ENCODE data around the gene HDLBP.
"Not testable (repeated sequence)": the region's sequence is repeated elsewhere in the genome, so short reads cannot be mapped to it uniquely, and the experiment has no call there.

Gene HDLBP

GRCh38 chr2:241198381-241199279 lies 116.8 kb downstream of the HDLBP start:
- no peaks in the 10 kb centered on the region for H3K9me3 Mint-ChIP-seq
- no peak overlapping the region for H3K4me3 Mint-ChIP-seq
- H3K27me3 Mint-ChIP-seq, result no peaks in the 10 kb centered on the region
- ATAC-seq (no peak), DNase-seq (no peak)
- no peak overlapping the region for H3K27ac Mint-ChIP-seq
- H3K4me1 Mint-ChIP-seq, result peaks cover 5% of the 10 kb centered on the region

GRCh38 chr2:241197947-241198346 lies 117.5 kb downstream of the HDLBP start:
- Mint-ChIP-seq H3K4me1 (peaks cover 5% of the 10 kb centered on the region), H3K27me3 (no peaks in the 10 kb centered on the region), H3K9me3 (no peaks in the 10 kb centered on the region), H3K27ac (no peak overlapping the region), H3K4me3 (no peak overlapping the region)
- no peak for ATAC-seq
- no peak for DNase-seq

GRCh38 chr2:241197246-241197645 lies 118.2 kb downstream of the HDLBP start:
- not testable (repeated sequence) for DNase-seq, H3K9me3 Mint-ChIP-seq, H3K4me3 Mint-ChIP-seq, ATAC-seq, H3K4me1 Mint-ChIP-seq, H3K27ac Mint-ChIP-seq, H3K27me3 Mint-ChIP-seq

GRCh38 chr2:241195506-241196130 lies 119.9 kb downstream of the HDLBP start:
- no peak overlapping the region for H3K27ac Mint-ChIP-seq
- no peaks in the 10 kb centered on the region for H3K9me3 Mint-ChIP-seq
- no peak overlapping the region for H3K4me3 Mint-ChIP-seq
- no peaks in the 10 kb centered on the region for H3K4me1 Mint-ChIP-seq
- DNase-seq (no peak), ATAC-seq (no peak)
- no peaks in the 10 kb centered on the region for H3K27me3 Mint-ChIP-seq

- H3K9me3 Mint-ChIP-seq, result no peaks in the 10 kb centered on the region
- no peak overlapping the region for H3K4me3 Mint-ChIP-seq
- H3K27ac Mint-ChIP-seq, result no peak overlapping the region
- no peaks in the 10 kb centered on the region for H3K4me1 Mint-ChIP-seq
- no peaks in the 10 kb centered on the region for H3K27me3 Mint-ChIP-seq
- no peak for ATAC-seq
- DNase-seq, result no peak
Measured at GRCh38 chr2:241194811-241195210, 120.7 kb downstream of the HDLBP start.

- H3K4me3 Mint-ChIP-seq, result no peak overlapping the region
- H3K27ac Mint-ChIP-seq, result no peak overlapping the region
- DNase-seq (no peak), ATAC-seq (no peak)
- H3K4me1 Mint-ChIP-seq, result no peaks in the 10 kb centered on the region
- no peaks in the 10 kb centered on the region for H3K9me3 Mint-ChIP-seq
- no peaks in the 10 kb centered on the region for H3K27me3 Mint-ChIP-seq
Measured at GRCh38 chr2:241193271-241193670, 122.2 kb downstream of the HDLBP start.

- Mint-ChIP-seq H3K27ac (no peak overlapping the region), H3K4me3 (no peak overlapping the region), H3K4me1 (no peaks in the 10 kb centered on the region), H3K27me3 (no peaks in the 10 kb centered on the region), H3K9me3 (no peaks in the 10 kb centered on the region)
- no peak for DNase-seq
- no peak for ATAC-seq
Measured at GRCh38 chr2:241191081-241191480, 124.4 kb downstream of the HDLBP start.

- Mint-ChIP-seq H3K4me3 (no peak overlapping the region), H3K27ac (peak overlapping the region in 1 of 2 donors; percentile 49), H3K27me3 (no peaks in the 10 kb centered on the region), H3K4me1 (no peaks in the 10 kb centered on the region), H3K9me3 (no peaks in the 10 kb centered on the region)
- peak; percentile 42 for ATAC-seq
- no peak for DNase-seq
Measured at GRCh38 chr2:241190291-241190981, 125.0 kb downstream of the HDLBP start.

- peak; percentile 5 for ATAC-seq
- no peaks in the 10 kb centered on the region for H3K9me3 Mint-ChIP-seq
Measured at GRCh38 chr2:241189856-241190201, 125.6 kb downstream of the HDLBP start.

GRCh38 chr2:241189093-241189855 lies 126.2 kb downstream of the HDLBP start:
- no peaks in the 10 kb centered on the region for H3K9me3 Mint-ChIP-seq
- H3K27me3 Mint-ChIP-seq, result no peaks in the 10 kb centered on the region
- ATAC-seq (peak; percentile 24), DNase-seq (no peak)
- no peaks in the 10 kb centered on the region for H3K4me1 Mint-ChIP-seq
- no peak overlapping the region for H3K4me3 Mint-ChIP-seq
- H3K27ac Mint-ChIP-seq, result no peak overlapping the region

More at GRCh38 chr2:241189856-241190201, 125.6 kb downstream of the HDLBP start:
- no peak for DNase-seq
- Mint-ChIP-seq H3K27ac (no peak overlapping the region), H3K4me1 (no peaks in the 10 kb centered on the region), H3K27me3 (no peaks in the 10 kb centered on the region), H3K4me3 (no peak overlapping the region)

GRCh38 chr2:241188361-241189092 lies 126.9 kb downstream of the HDLBP start, which contains the start of gene ANO7:
Gene ANO7, plus strand, starts transcription at chr2:241188677. Its CDS starts 1,387 bp downstream, at chr2:241190064.
- no peaks in the 10 kb centered on the region for H3K9me3 Mint-ChIP-seq
- ATAC-seq, result peak; percentile 51
- H3K4me3 Mint-ChIP-seq, result no peak within 1 kb of the TSS
- H3K27ac Mint-ChIP-seq, result no peak within 1 kb of the TSS
- no peak for DNase-seq
- no peaks in the 10 kb centered on the region for H3K4me1 Mint-ChIP-seq
- no peaks in the 10 kb centered on the region for H3K27me3 Mint-ChIP-seq

GRCh38 chr2:241187918-241188234 lies 127.6 kb downstream of the HDLBP start:
- Mint-ChIP-seq H3K4me3 (no peak overlapping the region), H3K27me3 (no peaks in the 10 kb centered on the region), H3K27ac (no peak overlapping the region), H3K9me3 (no peaks in the 10 kb centered on the region), H3K4me1 (no peaks in the 10 kb centered on the region)
- ATAC-seq, result no peak
- no peak for DNase-seq

GRCh38 chr2:241187101-241187917 lies 128.2 kb downstream of the HDLBP start:
- Mint-ChIP-seq H3K27ac (no peak overlapping the region), H3K27me3 (no peaks in the 10 kb centered on the region), H3K9me3 (no peaks in the 10 kb centered on the region), H3K4me3 (no peak overlapping the region), H3K4me1 (no peaks in the 10 kb centered on the region)
- ATAC-seq (no peak), DNase-seq (no peak)

GRCh38 chr2:241185961-241186360 lies 129.5 kb downstream of the HDLBP start:
- Mint-ChIP-seq H3K4me3 (no peak overlapping the region), H3K9me3 (no peaks in the 10 kb centered on the region), H3K27ac (no peak overlapping the region), H3K27me3 (no peaks in the 10 kb centered on the region), H3K4me1 (no peaks in the 10 kb centered on the region)
- ATAC-seq (no peak), DNase-seq (no peak)
